Heart left ventricle (tissue), 16 donors: ENCODE results near the gene ATP7B. TPM values are rescaled to one million over a fixed set of nuclear protein-coding genes. Genes with fewer than 3 reads are reported as not detected.

Experiments used
- ATAC-seq, 4 donors: fragments of 200-7000 bp; cut with Tn5 transposase; one replicate each; pipeline ENCODE4 v1.9.1; 2020 to 2022; ENCODE audit warnings: moderate library complexity in 4 of 4, mild to moderate bottlenecking in 3 of 4, moderate number of reproducible peaks in 1 of 4
- DNase-seq, 5 donors: peaks; one replicate each; pipeline ENCODE4 v3.0.0-alpha.2; 2020
- H3K27ac ChIP-seq, 12 donors: fragments of 200-600 bp; sonication (generic) in 4 of 12; one replicate each; pipeline versions ENCODE4 v1.5.0 to v1.8.0; 2016 to 2022; ENCODE audit warnings: mild to moderate bottlenecking in 2 of 12
- H3K27me3 ChIP-seq, 9 donors: fragments of 200-600 bp; sonication (generic) in 2 of 9; one replicate each; pipeline versions ENCODE4 v1.5.1 to v1.8.0; 2016 to 2022; ENCODE audit warnings: mild to moderate bottlenecking in 3 of 9
- H3K36me3 ChIP-seq, 9 donors: fragments of 200-600 bp; sonication (generic) in 2 of 9; one replicate each; pipeline versions ENCODE4 v1.5.0 to v1.8.0; 2018 to 2022; ENCODE audit warnings: mild to moderate bottlenecking in 2 of 9
- H3K4me1 ChIP-seq, 12 donors: fragments of 200-600 bp; sonication (generic) in 4 of 12; one replicate each; pipeline versions ENCODE4 v1.5.0 to v1.8.0; 2016 to 2022; ENCODE audit warnings: mild to moderate bottlenecking in 3 of 12
- H3K4me3 ChIP-seq, 12 donors: fragments of 200-600 bp; sonication (generic) in 4 of 12; one replicate each; pipeline versions ENCODE4 v1.5.0 to v1.8.0; 2017 to 2022; ENCODE audit warnings: mild to moderate bottlenecking in 9 of 12, moderate library complexity in 4 of 12
- H3K9me3 ChIP-seq, 12 donors: fragments of 200-600 bp; sonication (generic) in 4 of 12; one replicate each; pipeline versions ENCODE4 v1.5.0 to v1.8.0; 2016 to 2022; ENCODE audit warnings: mild to moderate bottlenecking in 1 of 12
- POLR2A ChIP-seq, 2 donors: fragments of 450-650 bp; IDR thresholded peaks; one replicate each; pipeline ENCODE4 v1.6.1; 2017; ENCODE audit warnings: antibody characterized with exemption in 2 of 2, mild to moderate bottlenecking in 2 of 2, moderate library complexity in 2 of 2
- WGBS, 4 donors: extraction: QIAGEN DNeasy Blood & Tissue Kit in 2 of 4; methylation state at CpG; one replicate each; pipeline versions ENCODE4 v1.1.5 to v1.1.7; 2013 to 2018; 5-methylcytosine and 5-hydroxymethylcytosine counted together
- intact Hi-C, 10 donors: fragments of 100-400 bp; cut with DNase I; formaldehyde crosslinking; loops; one replicate each; pipeline versions ENCODE4 v1.11.1 to v1.14.2; 2022
- polyA plus RNA-seq, 2 donors: library from polyadenylated mRNA; stranded (reverse); fragments of 200-250 nt; gene quantifications; one replicate each; pipeline ENCODE4 v1.2.3, GENCODE V29; 2013
- total RNA-seq, 9 donors: library from RNA; depleted of rRNA in 2 of 9; stranded (reverse); fragments of >200 nt in 2 of 9; fragmentation: NEBNext Ultra II Directional in 3 of 9; extraction: Animal tissue kit (Norgen Biotek cat#: 25700) in 3 of 9; gene quantifications; one replicate each; pipeline versions ENCODE4 v1.1.0 to v1.2.4, GENCODE V29; 2016 to 2023
- TF ChIP-seq, protein P1 (sequence below), 12 donors: fragments of 200-600 bp; sonication (generic) in 4 of 12; IDR thresholded peaks; one replicate each; pipeline versions ENCODE4 v1.5.0 to v1.8.0; 2018 to 2022; ENCODE audit warnings: antibody characterized with exemption in 12 of 12, mild to moderate bottlenecking in 5 of 12
- donor health status: ischemic (EF 13 %, LVEDD 7.1; RV severe dilation, severe dysfunction).
- donor health status: healthy with polysubstance abuse.
- donor health status: DM: no; HTN: yes; CAD: no.
- donor health status: DM: no; HTN: no; CAD: no.
- donor health status: ischemic (EF 25% LVEDD 6.9; RV normal size, moderate dysfunction).
- donor health status: ischemic (EF 25% LVEDD 5.7; RV mildly dilated, moderate dysfunction).
- donor health status: healthy.
- donor health status: DM: yes; HTN: yes; CAD: no.
- donor health status: ischemic (EF 35%, LVEDD 5.7; RV mildly dilated, moderate dysfunction).
- donor health status: nonischemic (EF 11% LVEDD 7.7; RV severe dilation, severe dysfunction).
- donor health status: DM: yes; HTN: yes; CAD: no.
- donor health status: PGD.
- donor health status: ischemic (EF 29% LVEDD 5.4; RV normal size, mild dysfunction).
- donor health status: nonischemic (EF 23%, LVEDD 6.1; RV moderate dilation, normal function).

Gene ATP7B
- total and polyA plus RNA-seq, 11 donors: 2.7 to 11.4 (median 4.3) TPM

DNA sequence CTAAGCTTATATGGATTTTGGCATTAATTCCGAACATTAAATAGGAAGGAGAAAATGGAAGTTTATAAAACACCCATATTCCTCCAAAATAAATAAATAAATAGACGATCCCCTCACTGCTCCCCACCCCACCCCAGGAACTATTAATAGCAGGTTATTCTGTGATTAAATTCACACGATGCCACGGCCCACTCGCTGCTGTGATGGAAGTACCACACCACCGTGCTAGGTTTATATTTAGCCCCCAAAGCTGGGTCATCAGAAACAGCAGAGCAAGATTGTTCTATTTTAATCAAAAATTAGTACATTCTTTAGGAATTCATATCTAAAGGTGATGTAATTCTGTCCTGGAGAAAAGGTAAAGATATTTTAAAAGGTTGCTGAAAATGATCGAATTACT is 84.1 kb downstream of the ATP7B start:
- TF ChIP-seq, protein P1, sequence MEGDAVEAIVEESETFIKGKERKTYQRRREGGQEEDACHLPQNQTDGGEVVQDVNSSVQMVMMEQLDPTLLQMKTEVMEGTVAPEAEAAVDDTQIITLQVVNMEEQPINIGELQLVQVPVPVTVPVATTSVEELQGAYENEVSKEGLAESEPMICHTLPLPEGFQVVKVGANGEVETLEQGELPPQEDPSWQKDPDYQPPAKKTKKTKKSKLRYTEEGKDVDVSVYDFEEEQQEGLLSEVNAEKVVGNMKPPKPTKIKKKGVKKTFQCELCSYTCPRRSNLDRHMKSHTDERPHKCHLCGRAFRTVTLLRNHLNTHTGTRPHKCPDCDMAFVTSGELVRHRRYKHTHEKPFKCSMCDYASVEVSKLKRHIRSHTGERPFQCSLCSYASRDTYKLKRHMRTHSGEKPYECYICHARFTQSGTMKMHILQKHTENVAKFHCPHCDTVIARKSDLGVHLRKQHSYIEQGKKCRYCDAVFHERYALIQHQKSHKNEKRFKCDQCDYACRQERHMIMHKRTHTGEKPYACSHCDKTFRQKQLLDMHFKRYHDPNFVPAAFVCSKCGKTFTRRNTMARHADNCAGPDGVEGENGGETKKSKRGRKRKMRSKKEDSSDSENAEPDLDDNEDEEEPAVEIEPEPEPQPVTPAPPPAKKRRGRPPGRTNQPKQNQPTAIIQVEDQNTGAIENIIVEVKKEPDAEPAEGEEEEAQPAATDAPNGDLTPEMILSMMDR (IDR thresholded peaks at IDR 0.05): no peak
- no peak for TF ChIP-seq POLR2A (IDR thresholded peaks at IDR 0.05)
- no peak overlapping the region for H3K4me3 ChIP-seq
- H3K4me1 ChIP-seq: peaks cover 0 to 15% (median 6%) of the 10 kb centered on the region in 12 donors
- DNase-seq: no peak
- intact Hi-C loops: no loop called here
- peaks cover 0 to 8% (median 3%) of the 10 kb centered on the region in 9 donors for H3K36me3 ChIP-seq
- H3K27me3 ChIP-seq: no peaks in the 10 kb centered on the region
- no peak overlapping the region for H3K27ac ChIP-seq
- WGBS, 4 donors: 54 to 64% (median 55%) methylated on average over 7 of the region's 7 CpGs
- H3K9me3 ChIP-seq: no peaks in the 10 kb centered on the region
- ATAC-seq: peak in 1 of 4 donors; percentile 46

DNA sequence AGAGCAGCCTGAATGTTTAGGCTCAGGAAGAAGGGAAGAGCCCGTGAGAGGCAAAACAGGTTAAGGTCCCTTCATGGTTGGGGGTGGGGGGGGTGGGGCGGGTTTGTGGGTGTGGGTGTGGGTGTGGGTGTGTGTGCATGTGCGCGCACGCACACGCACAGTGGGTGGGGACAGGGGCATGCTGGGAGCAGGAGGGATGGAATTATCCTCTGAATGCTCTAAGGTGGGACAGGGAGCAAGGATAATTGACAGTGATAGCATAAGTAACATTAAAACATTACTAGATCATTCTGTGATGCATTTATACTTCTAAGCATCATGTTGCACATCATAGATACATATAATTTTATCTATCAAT is 84.7 kb downstream of the ATP7B start:
- H3K9me3 ChIP-seq: no peaks in the 10 kb centered on the region
- H3K36me3 ChIP-seq: peaks cover 0 to 5% (median 0%) of the 10 kb centered on the region in 9 donors
- DNase-seq (no peak), ATAC-seq (no peak)
- no peak overlapping the region for H3K4me3 ChIP-seq
- intact Hi-C loops: no loop called here
- 93 to 97% (median 96%) methylated on average over 6 of the region's 6 CpGs for WGBS, 4 donors
- TF ChIP-seq, protein P1 (IDR thresholded peaks at IDR 0.05): no peak
- no peak for TF ChIP-seq POLR2A (IDR thresholded peaks at IDR 0.05)
- H3K4me1 ChIP-seq: peaks cover 0 to 15% (median 6%) of the 10 kb centered on the region in 12 donors
- no peak overlapping the region for H3K27ac ChIP-seq
- no peaks in the 10 kb centered on the region for H3K27me3 ChIP-seq

DNA sequence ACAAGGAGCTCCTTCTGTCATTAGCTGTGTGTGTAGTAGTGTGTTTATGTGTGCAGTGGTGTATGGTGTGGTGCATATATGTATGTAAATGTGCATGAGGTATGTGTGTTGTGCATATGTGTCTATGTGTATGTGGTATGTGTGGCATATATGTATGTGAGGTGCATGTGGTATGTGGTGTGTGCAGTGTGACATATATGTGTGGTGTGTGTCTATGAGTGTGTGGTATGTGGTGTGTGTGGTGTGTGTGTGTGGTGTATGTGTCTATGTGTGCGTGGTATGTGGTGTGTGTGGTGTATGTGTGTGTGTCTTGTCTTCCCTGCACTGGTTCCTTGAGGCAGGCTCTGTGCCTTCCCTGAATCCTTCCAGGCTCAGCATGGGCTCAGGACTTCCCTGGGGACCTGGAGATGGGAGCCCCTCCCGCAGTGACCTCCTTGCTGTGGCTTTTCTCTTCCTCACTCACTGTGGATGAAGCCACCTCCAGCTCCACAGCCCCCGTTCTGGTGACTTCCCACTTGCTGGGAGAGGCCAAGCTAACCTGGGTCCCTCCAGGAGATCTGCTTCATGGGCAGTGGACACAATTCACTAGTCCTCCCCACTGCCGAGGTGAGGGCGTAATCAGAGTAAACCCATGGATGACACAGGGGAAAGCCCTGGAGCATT is 85.3 kb downstream of the ATP7B start:
- Histone ChIP-seq H3K4me3 (no peak overlapping the region), H3K9me3 (no peaks in the 10 kb centered on the region), H3K27ac (no peak overlapping the region), H3K36me3 (peaks cover 0 to 5% (median 0%) of the 10 kb centered on the region in 9 donors), H3K4me1 (peaks cover 0 to 15% (median 6%) of the 10 kb centered on the region in 12 donors), H3K27me3 (no peaks in the 10 kb centered on the region)
- TF ChIP-seq, protein P1 (IDR thresholded peaks at IDR 0.05): no peak
- no peak for TF ChIP-seq POLR2A (IDR thresholded peaks at IDR 0.05)
- intact Hi-C loops: no loop called here
- DNase-seq: no peak
- peak in 1 of 4 donors; percentile 17 for ATAC-seq
- WGBS, 4 donors: 63 to 84% (median 72%) methylated on average over 5 of the region's 5 CpGs

DNA sequence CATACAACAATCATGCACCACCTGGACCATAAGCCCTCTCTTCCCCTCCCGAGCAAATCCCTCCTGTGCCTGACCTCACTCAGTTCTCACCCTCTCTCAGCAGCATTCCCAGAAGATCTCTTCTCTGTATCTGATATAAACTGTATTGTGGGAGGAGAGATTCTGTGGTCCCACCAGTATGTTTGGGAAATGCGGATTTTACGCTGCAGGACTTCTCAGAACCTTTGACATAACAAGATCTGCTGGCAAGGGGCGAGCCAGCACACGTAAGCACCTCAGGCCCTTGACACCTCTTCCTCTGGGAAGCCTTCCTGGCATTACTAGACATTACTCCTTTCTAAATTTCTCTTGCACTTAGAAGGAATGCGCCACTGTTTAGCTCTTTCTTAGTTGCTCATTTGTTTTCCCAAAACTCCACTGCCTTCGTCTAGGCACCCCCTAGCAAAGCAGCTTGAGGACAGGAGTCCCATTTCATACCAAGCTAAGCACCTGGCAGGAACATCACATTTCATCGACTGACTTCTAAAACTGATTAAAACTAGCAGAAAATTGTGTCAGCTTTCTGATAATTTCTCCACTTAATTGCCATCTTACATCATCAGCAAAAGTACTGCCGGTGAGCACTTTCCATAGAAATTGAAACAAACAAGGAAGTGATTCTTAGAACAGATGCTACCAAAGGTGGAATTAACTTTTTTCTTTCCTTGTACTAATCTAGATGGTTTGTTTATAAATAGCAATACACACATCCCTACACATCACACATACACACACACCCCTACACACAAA is 86.3 kb downstream of the ATP7B start:
- DNase-seq: no peak
- peaks cover 0 to 5% (median 0%) of the 10 kb centered on the region in 9 donors for H3K36me3 ChIP-seq
- WGBS, 4 donors: 90 to 93% (median 90%) methylated on average over 9 of the region's 9 CpGs
- peaks cover 0 to 15% (median 6%) of the 10 kb centered on the region in 12 donors for H3K4me1 ChIP-seq
- H3K27ac ChIP-seq: no peak overlapping the region
- TF ChIP-seq, protein P1 (IDR thresholded peaks at IDR 0.05): no peak
- TF ChIP-seq POLR2A (IDR thresholded peaks at IDR 0.05): no peak
- H3K4me3 ChIP-seq: no peak overlapping the region
- intact Hi-C loops: no loop called here
- H3K27me3 ChIP-seq: no peaks in the 10 kb centered on the region
- no peak for ATAC-seq
- H3K9me3 ChIP-seq: no peaks in the 10 kb centered on the region
